ENCODE measurements around the gene NLGN1. TPM values are rescaled to one million over a fixed set of nuclear protein-coding genes. Genes with fewer than 3 reads are reported as not detected.

Gene NLGN1
- total and polyA plus RNA-seq, 9 of the 15 experiments (the other 6 are each of a cell fraction or from before 2014, with no cell fraction given), result under 0.01 to 0.01 TPM; not detected in 7

DNA sequence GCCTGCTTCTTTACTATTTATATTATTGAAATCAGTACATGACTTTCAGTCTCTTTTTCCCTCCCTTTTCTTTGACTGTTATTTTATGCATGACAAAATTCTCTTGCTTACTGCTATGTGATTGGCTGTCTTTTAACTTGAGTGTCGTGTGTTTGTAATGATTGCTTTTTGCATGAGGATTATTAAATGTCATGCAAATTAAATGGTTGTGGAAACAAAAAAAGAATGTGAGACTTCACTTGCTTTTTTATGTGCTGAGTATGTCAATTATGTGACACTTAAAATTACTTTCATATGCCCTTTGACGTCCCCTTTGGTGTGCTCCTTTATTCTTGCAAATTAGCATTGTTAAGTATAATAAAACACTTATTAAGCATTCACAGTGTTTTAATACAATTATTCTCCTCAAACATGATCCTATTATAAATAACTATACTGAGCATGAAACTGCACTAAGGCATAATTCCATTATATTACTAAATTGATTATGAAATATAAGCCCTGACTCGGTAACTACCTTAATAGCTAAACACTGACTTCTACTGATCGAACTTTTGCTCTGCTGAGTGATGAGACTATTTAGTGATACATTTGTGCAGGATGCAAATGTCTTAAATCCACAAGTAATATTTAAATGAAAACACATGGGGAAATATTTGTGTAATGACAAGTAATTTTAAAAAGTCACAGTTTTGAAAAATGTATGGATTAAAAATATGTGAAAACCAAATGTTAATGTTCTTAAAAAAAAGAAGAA is 401.7 kb downstream of the NLGN1 start:
- H3K27me3 ChIP-seq (ENCODE audit: control insufficient read depth in 2 of 2, insufficient read depth in 2 of 2, low read length in 2 of 2), result no peaks in the 10 kb centered on the region
- H3K9ac ChIP-seq (ENCODE audit: insufficient read depth in 1 of 2, low read depth in 2 of 2, low read length in 2 of 2), result no peak overlapping the region
- H4K20me1 ChIP-seq (replicated peaks; ENCODE audit: control insufficient read depth, insufficient read depth, low read length), result no peaks in the 10 kb centered on the region
- H3K9me3 ChIP-seq (replicated peaks; ENCODE audit: control insufficient read depth, insufficient read depth, low read depth, low read length), result no peaks in the 10 kb centered on the region
- no peak overlapping the region for H3K27ac ChIP-seq (ENCODE audit: extremely low read depth, low read depth, low read length)
- H3K4me1 ChIP-seq (replicated peaks in 1 of 2; ENCODE audit: control insufficient read depth in 2 of 2, insufficient read depth in 2 of 2, low read length in 2 of 2), result no peaks in the 10 kb centered on the region
- ATAC-seq, result no peak
- TF ChIP-seq HMG20A (CRISPR knock-in tag; conservative IDR thresholded peaks at IDR 0.05), result no peak
- TF ChIP-seq, protein P1, sequence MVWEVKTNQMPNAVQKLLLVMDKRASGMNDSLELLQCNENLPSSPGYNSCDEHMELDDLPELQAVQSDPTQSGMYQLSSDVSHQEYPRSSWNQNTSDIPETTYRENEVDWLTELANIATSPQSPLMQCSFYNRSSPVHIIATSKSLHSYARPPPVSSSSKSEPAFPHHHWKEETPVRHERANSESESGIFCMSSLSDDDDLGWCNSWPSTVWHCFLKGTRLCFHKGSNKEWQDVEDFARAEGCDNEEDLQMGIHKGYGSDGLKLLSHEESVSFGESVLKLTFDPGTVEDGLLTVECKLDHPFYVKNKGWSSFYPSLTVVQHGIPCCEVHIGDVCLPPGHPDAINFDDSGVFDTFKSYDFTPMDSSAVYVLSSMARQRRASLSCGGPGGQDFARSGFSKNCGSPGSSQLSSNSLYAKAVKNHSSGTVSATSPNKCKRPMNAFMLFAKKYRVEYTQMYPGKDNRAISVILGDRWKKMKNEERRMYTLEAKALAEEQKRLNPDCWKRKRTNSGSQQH (CRISPR knock-in tag; IDR thresholded peaks at IDR 0.05), result no peak
- no peak for TF ChIP-seq RFX7 (CRISPR knock-in tag; IDR thresholded peaks at IDR 0.05)
- no peak for TF ChIP-seq ZNF282 (CRISPR knock-in tag; IDR thresholded peaks at IDR 0.05)
- TF ChIP-seq, protein P2, sequence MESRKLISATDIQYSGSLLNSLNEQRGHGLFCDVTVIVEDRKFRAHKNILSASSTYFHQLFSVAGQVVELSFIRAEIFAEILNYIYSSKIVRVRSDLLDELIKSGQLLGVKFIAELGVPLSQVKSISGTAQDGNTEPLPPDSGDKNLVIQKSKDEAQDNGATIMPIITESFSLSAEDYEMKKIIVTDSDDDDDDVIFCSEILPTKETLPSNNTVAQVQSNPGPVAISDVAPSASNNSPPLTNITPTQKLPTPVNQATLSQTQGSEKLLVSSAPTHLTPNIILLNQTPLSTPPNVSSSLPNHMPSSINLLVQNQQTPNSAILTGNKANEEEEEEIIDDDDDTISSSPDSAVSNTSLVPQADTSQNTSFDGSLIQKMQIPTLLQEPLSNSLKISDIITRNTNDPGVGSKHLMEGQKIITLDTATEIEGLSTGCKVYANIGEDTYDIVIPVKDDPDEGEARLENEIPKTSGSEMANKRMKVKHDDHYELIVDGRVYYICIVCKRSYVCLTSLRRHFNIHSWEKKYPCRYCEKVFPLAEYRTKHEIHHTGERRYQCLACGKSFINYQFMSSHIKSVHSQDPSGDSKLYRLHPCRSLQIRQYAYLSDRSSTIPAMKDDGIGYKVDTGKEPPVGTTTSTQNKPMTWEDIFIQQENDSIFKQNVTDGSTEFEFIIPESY (CRISPR knock-in tag; IDR thresholded peaks at IDR 0.05), result no peak
- no peak for TF ChIP-seq TOE1 (IDR thresholded peaks at IDR 0.05; ENCODE audit: borderline replicate concordance)
- TF ChIP-seq TOE1 (CRISPR knock-in tag; IDR thresholded peaks at IDR 0.05; ENCODE audit: borderline replicate concordance, low read depth), result no peak
- DNase-seq (ENCODE audit: extremely low read depth in 1 of 4, low spot score in 3 of 4), result no peak
- no peak overlapping the region for H3K4me3 ChIP-seq
- no peak overlapping the region for H3K4me2 ChIP-seq (ENCODE audit: insufficient read depth, low read length)
- in situ Hi-C loops (cut with MboI) (no loop called here), intact Hi-C loops (cut with micrococcal nuclease) (no loop called here)
- no TSS peak for BruUV-seq (replicated peaks)
- H3K79me2 ChIP-seq (ENCODE audit: control insufficient read depth, insufficient read depth, low read length), result no peaks in the 10 kb centered on the region
- no peaks in the 10 kb centered on the region for H3K9me1 ChIP-seq (ENCODE audit: control insufficient read depth, insufficient read depth, low read length)
- H3K36me3 ChIP-seq (ENCODE audit: control insufficient read depth, insufficient read depth, low read length), result no peaks in the 10 kb centered on the region
- H2AFZ ChIP-seq (ENCODE audit: low read depth, low read length), result no peak overlapping the region
- 4% methylated on average over 4 of the region's 4 CpGs for WGBS (ENCODE audit: insufficient coverage, low coverage, missing lambda C conversion rate)
- FAIRE-seq, result no peak
- CTCF ChIA-PET (ENCODE audit: low intra/inter-chr PET ratio), result no interaction called here
- POLR2A ChIA-PET, result no interaction called here
